B cell (primary cell): ENCODE data around the gene DENND1C.

Source experiments
- CTCF ChIP-seq: fragments of 200-600 bp; IDR thresholded peaks from one replicate; pipeline ENCODE4 v1.8.0; 2022; ENCODE audit warnings: antibody characterized with exemption, mild to moderate bottlenecking
- EZH2 ChIP-seq: IDR thresholded peaks from 2 replicates; pipeline ENCODE4 v1.6.1; 2012; ENCODE audit warnings: borderline replicate concordance, low read depth, mild to moderate bottlenecking, moderate library complexity, low read length; ENCODE audit not compliant: insufficient read depth, poor library complexity, severe bottlenecking

DNA sequence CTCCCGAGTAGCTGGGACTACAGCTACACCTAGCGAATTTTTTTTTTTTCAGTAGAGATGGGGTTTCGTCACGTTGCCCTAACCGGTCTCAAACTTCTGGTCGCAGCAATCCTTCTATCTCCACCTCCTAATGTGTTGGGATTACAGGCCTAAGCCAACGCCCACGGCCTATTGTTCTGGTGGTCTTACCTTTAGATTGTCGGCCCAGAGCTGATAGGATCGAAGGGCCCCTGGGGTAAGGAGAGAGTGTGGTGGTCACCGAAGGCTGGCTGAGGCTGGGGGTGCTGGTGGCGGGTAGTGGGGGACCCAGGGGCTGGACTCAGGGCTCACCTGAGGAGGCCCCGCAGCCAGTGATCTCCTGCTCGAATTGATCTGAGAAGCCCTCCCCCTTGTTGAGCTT lies 10.5 kb downstream of the DENND1C start:
- TF ChIP-seq CTCF, result no peak
- TF ChIP-seq EZH2, result no peak
